Thymus (tissue), 11 donors: ENCODE measurements around the gene ARRB1. TPM values are rescaled to one million over a fixed set of nuclear protein-coding genes. Genes with fewer than 3 reads are reported as not detected.
"Not testable (repeated sequence)": the region's sequence is repeated elsewhere in the genome, so short reads cannot be mapped to it uniquely, and the experiment has no call there.

Experiments
- DNase-seq, 9 donors: peaks; one replicate each; pipeline ENCODE4 v3.0.0-alpha.2; 2013; ENCODE audit warnings: low spot score in 9 of 9, low read depth in 6 of 9, missing footprints in 1 of 9
- H3K27ac ChIP-seq, 2 donors: one replicate each; pipeline ENCODE4 v1.5.1; 2013; ENCODE audit warnings: control low read depth in 1 of 2, low read depth in 1 of 2, low read length in 1 of 2, mild to moderate bottlenecking in 1 of 2, moderate library complexity in 1 of 2
- H3K27me3 ChIP-seq, 2 donors: one replicate each; pipeline ENCODE4 v1.5.1; 2013; ENCODE audit warnings: low read length in 1 of 2; ENCODE audit not compliant: control insufficient read depth in 2 of 2, insufficient read depth in 1 of 2
- H3K36me3 ChIP-seq, 2 donors: one replicate each; pipeline ENCODE4 v1.5.1; 2013; ENCODE audit warnings: low read length in 1 of 2, mild to moderate bottlenecking in 1 of 2, moderate library complexity in 1 of 2; ENCODE audit not compliant: control insufficient read depth in 2 of 2, insufficient read depth in 2 of 2
- H3K4me1 ChIP-seq, 2 donors: one replicate each; pipeline ENCODE4 v1.5.1; 2013; ENCODE audit warnings: low read length in 2 of 2; ENCODE audit not compliant: control insufficient read depth in 2 of 2, insufficient read depth in 2 of 2
- H3K4me3 ChIP-seq, 2 donors: one replicate each; pipeline ENCODE4 v1.5.1; 2013; ENCODE audit warnings: low read length in 2 of 2, control low read depth in 1 of 2, mild to moderate bottlenecking in 1 of 2
- H3K9me3 ChIP-seq, 2 donors: one replicate each; pipeline ENCODE4 v1.5.1; 2013; ENCODE audit warnings: low read length in 1 of 2, mild to moderate bottlenecking in 1 of 2; ENCODE audit not compliant: control insufficient read depth in 2 of 2, insufficient read depth in 1 of 2
- WGBS: extraction: QIAGEN DNeasy Blood & Tissue Kit; methylation state at CpG from one replicate; pipeline ENCODE4 v1.1.7; 2013; 5-methylcytosine and 5-hydroxymethylcytosine counted together
- polyA plus RNA-seq: library from polyadenylated mRNA; stranded (reverse); fragments of 200-250 nt; gene quantifications from one replicate; pipeline ENCODE4 v1.2.3, GENCODE V29; 2013
- total RNA-seq: library from RNA; stranded (reverse); fragments of 120-200 nt; gene quantifications from one replicate; pipeline ENCODE4 v1.2.4, GENCODE V29; 2013
- donor health status: healthy.

The ARRB1 gene
- total and polyA plus RNA-seq, 2 donors = 4.1 to 11.1 TPM

DNA sequence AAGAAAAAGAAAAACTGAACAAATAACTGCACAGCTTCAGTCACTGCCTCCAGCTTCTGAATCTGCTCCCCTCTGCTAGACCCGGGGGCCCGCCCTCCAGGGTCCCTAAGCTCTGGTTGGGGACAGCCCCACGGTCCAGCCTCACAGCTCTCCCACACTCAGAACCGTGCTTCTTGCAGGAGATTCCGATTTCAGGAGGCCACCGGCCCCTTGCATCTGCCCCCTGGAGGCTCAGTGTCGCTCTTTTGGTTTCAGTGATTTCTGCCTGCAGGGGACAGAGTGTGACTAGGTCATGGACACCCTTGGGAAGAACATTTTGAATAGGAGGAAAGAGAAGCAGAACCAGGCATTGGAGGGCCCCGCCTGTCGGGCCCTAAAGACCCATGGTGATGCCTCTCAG, 24.7 kb upstream of the ARRB1 start:
- H3K27ac ChIP-seq = no peak overlapping the region
- no peak for DNase-seq

DNA sequence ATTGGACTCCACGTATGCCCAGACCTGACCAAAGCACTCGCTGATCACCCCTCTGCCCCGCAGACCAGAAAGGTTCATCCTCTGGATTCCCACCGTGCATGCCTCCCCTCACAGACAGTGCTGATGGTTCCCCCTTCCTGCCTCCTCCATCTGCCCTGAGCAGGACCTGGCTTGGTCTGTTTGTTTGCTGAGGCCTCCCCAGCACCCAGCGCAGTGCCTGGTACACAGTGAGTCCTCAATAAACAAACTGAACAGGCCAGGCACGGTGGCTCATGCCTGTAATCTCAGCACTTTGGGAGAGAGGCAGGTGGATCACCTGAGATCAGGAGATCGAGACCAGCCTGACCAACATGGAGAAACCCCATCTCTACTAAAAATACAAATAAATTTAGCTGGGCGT, 24.2 kb upstream of the ARRB1 start:
- no peaks in the 10 kb centered on the region for H3K4me1 ChIP-seq
- H3K27ac ChIP-seq = no peak overlapping the region
- H3K9me3 ChIP-seq = no peaks in the 10 kb centered on the region
- no peaks in the 10 kb centered on the region for H3K36me3 ChIP-seq
- DNase-seq = no peak
- H3K27me3 ChIP-seq = no peaks in the 10 kb centered on the region
- no peak overlapping the region for H3K4me3 ChIP-seq
- 98% methylated on average over 8 of the region's 8 CpGs for WGBS

More for the DNA sequence above, 24.7 kb upstream of the ARRB1 start:
- no peaks in the 10 kb centered on the region for H3K36me3 ChIP-seq
- H3K4me1 ChIP-seq = peaks cover 0 to 4% of the 10 kb centered on the region in 2 donors
- 95% methylated on average over 9 of the region's 9 CpGs for WGBS
- no peak overlapping the region for H3K4me3 ChIP-seq
- no peaks in the 10 kb centered on the region for H3K9me3 ChIP-seq
- no peaks in the 10 kb centered on the region for H3K27me3 ChIP-seq

DNA sequence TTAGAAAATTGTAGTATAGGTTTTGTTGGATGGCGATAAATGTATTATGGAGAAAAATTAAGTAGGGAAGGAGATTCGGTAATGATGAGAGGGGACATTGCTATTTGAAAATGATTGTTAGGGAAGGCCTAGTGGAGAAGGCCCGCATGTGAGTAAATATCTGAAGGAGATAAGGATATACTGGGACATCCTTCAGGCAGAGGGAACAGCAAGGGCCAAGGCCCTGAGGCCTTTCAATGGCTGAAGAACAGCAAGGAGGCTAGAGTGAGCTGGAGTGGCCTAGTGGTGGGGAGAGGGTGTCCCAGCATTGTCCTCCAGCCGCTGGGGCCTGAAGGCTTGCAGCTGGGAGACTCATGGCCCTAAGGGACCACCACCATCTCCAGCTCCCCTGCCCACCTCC, 23.2 kb upstream of the ARRB1 start:
- no peak overlapping the region for H3K4me3 ChIP-seq
- 98% methylated on average over 4 of the region's 4 CpGs for WGBS
- H3K27me3 ChIP-seq = no peaks in the 10 kb centered on the region
- no peak for DNase-seq
- no peaks in the 10 kb centered on the region for H3K36me3 ChIP-seq
- H3K4me1 ChIP-seq = peaks cover 0 to 2% of the 10 kb centered on the region in 2 donors
- no peaks in the 10 kb centered on the region for H3K9me3 ChIP-seq
- H3K27ac ChIP-seq = no peak overlapping the region

DNA sequence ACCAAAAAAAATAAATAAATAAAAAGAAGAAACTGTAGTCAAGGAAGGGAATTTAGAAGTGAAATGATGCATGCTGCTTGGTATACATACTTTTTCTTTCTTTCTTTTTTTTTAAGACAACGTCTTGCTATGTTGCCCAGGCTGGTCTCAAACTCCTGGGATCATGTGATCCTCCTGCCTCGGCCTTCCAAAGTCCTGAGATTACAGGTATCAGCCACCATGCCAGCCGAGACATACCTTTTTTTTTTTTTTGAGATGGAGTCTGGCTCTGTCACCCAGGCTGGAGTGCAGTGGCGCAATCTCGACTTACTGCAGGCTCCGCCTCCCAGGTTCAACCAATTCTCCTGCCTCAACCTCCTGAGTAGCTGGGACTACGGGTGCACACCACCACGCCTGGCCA, 21.7 kb upstream of the ARRB1 start:
- H3K36me3 ChIP-seq = no peaks in the 10 kb centered on the region
- no peak overlapping the region for H3K27ac ChIP-seq

DNA sequence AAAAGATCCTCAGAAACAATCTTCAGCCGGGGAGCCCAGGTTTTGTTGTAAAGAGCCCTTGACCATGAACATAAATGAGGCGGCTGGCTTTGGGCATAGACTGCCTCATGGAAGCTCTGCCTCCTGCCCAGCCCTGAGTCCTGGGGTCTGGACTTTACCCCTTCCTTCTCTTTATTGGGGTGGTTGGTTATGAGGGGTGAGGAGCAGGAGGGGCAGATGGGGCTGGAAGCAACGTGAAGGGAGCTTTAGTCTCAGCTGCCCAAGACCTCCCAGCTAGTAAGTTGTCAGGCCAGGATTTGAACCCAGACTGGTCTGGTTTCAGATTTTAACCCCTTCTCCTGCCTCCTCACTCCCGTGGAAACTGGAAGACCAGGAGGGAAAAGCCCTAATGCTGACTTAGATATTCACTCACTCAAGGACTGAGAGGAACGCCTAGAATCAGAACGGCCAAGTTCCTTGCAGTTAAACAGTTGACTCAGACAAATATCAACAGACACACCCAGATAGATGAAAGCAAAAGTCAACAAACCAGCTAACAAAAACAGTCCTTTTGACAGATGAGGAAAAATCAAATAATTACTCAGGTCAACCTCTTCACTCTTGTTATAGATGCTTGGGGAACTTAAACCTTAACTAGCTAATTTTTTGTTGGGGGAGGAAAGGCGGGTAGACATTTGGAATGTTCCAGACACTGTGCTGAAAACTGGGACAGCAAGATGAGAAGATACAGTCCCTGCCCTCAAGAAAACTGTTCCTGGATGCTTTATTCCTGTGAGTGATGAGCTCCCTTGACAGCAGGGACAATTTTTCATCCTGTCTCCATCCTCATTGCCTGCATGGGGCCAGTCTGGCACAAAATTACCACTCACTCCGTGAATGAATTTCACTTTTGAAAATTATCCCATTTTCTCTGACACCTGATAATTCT, 20.8 kb upstream of the ARRB1 start:
- no peak for DNase-seq
- Histone ChIP-seq H3K9me3 (peaks cover 0 to 3% of the 10 kb centered on the region in 2 donors), H3K27me3 (no peaks in the 10 kb centered on the region), H3K4me3 (no peak overlapping the region), H3K36me3 (no peaks in the 10 kb centered on the region), H3K27ac (no peak overlapping the region), H3K4me1 (peaks cover 0 to 3% of the 10 kb centered on the region in 2 donors)
- WGBS = 83% methylated on average over 8 of the region's 8 CpGs

More for the DNA sequence above, 21.7 kb upstream of the ARRB1 start:
- Histone ChIP-seq H3K4me3 (no peak overlapping the region), H3K9me3 (peaks cover 0 to 3% of the 10 kb centered on the region in 2 donors), H3K27me3 (no peaks in the 10 kb centered on the region), H3K4me1 (peaks cover 0 to 3% of the 10 kb centered on the region in 2 donors)
- WGBS = 96% methylated on average over 8 of the region's 8 CpGs
- no peak for DNase-seq

DNA sequence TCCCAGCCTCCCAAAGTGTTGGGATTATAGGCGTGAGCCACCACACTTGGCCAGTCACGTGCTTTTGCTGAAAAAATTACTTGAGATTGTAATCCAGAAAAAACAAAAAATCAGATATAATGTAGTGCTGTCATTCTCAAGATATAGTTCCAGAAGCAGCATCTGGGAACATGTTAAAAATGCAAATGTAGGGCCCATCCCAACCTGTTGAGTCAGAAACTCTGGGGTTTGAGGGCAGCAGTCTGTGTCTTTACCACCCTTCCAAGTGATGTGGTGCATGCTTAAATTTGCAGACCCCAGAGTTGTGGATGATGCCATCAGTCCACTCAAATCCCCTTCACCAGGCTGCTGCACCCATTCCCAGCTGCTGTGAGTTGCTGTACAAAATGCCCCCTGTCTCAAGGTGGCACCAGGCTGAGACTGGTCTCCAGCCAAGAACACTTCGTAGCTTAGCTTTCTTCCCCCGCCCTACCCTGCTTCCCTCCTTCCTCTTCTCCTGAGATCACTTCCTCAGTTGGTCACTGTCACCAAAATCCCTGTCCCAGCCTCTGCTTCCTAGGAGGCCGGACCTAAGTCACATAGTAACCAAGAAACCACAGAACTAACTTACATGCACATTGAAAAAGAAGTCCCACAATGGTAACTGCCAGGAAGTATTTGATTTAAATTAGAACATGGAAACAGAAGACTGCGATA, 18.2 kb upstream of the ARRB1 start:
- peaks cover 0 to 3% of the 10 kb centered on the region in 2 donors for H3K4me1 ChIP-seq
- no peak for DNase-seq

DNA sequence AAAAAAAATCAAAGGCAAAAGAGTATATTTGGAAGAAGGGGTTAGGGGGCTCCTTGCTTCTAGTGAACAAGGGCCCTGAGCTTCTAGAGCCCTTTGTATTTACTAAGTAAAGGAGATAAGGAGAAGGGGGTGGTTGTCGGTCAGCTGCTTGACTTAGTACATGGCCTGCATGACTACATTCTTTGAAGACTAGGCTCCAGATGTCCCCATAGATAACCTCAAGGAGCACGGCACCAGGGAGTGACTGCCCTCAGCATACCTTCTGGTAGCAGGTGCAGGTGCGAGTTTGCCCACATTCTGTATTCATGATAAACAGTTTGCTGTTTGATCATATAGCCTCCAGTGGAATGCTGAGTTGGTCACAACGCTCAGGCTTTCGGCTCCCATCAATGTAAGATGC, 15.4 kb upstream of the ARRB1 start:
- H3K4me3 ChIP-seq, H3K27ac ChIP-seq, H3K9me3 ChIP-seq, H3K27me3 ChIP-seq, DNase-seq, H3K36me3 ChIP-seq, H3K4me1 ChIP-seq: not testable (repeated sequence)
- 72% methylated on average over 5 of the region's 5 CpGs for WGBS

More for the DNA sequence above, 18.2 kb upstream of the ARRB1 start:
- Histone ChIP-seq H3K36me3 (no peaks in the 10 kb centered on the region), H3K9me3 (peaks cover 0 to 3% of the 10 kb centered on the region in 2 donors), H3K4me3 (no peak overlapping the region), H3K27me3 (no peaks in the 10 kb centered on the region), H3K27ac (no peak overlapping the region)
- WGBS = 40% methylated on average over 6 of the region's 6 CpGs

DNA sequence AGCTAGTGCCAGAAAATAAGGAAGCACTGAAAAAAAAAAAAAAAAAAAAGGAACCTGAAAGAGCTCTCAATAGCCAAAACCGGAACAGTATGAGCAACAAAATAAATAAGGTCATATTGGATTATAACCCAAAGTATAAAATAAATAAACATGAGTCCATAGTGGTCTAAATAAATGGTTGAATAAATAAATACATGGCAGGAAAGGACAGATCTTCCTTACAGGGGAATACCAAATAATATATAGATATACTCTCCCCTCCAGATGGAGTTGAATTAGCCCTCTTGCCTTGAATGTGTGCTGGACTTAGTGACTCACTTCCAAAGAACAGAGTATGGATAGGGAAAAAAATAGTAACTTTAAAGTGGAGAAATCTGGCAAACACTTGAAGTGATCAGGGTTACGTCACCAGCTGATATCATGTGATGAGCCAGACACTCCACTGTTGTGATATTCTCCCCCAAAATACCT, 14.3 kb upstream of the ARRB1 start:
- WGBS = 68% methylated on average over 2 of the region's 2 CpGs
- DNase-seq = no peak
- H3K27ac ChIP-seq = no peak overlapping the region
- H3K36me3 ChIP-seq = no peaks in the 10 kb centered on the region
- H3K27me3 ChIP-seq = no peaks in the 10 kb centered on the region
- H3K4me3 ChIP-seq = no peak overlapping the region
- H3K9me3 ChIP-seq = peaks cover 0 to 3% of the 10 kb centered on the region in 2 donors
- peaks cover 0 to 3% of the 10 kb centered on the region in 2 donors for H3K4me1 ChIP-seq

DNA sequence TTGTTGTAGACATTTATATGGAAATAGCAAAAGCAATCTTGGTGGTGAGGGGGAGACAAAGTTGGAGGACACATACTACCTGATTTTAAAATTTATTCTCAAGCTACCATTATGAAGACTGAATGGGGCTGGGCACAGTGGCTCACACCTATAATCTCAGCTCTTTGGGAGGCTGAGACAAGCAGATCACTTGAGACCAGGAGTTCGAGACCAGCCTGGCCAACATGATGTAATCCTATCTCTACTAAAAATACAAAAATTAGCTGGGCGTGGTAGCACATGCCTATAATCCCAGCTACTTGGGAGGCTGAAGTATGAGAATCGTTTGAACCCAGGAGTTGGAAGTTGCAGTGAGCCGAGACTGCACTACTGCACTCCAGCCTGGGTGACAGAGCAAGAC, 10.8 kb upstream of the ARRB1 start:
- not testable (repeated sequence) for H3K4me1 ChIP-seq, H3K27me3 ChIP-seq, H3K27ac ChIP-seq, H3K4me3 ChIP-seq, H3K9me3 ChIP-seq, DNase-seq, H3K36me3 ChIP-seq
- WGBS = 92% methylated on average over 4 of the region's 4 CpGs
